ENCODE measurements around the gene CD2BP2. TPM values are rescaled to one million over a fixed set of nuclear protein-coding genes. Genes with fewer than 3 reads are reported as not detected.

CD2BP2 gene
- total RNA-seq, 4 donors from 2014 or later, result 39.1 to 68.5 (median 56.1) TPM

DNA sequence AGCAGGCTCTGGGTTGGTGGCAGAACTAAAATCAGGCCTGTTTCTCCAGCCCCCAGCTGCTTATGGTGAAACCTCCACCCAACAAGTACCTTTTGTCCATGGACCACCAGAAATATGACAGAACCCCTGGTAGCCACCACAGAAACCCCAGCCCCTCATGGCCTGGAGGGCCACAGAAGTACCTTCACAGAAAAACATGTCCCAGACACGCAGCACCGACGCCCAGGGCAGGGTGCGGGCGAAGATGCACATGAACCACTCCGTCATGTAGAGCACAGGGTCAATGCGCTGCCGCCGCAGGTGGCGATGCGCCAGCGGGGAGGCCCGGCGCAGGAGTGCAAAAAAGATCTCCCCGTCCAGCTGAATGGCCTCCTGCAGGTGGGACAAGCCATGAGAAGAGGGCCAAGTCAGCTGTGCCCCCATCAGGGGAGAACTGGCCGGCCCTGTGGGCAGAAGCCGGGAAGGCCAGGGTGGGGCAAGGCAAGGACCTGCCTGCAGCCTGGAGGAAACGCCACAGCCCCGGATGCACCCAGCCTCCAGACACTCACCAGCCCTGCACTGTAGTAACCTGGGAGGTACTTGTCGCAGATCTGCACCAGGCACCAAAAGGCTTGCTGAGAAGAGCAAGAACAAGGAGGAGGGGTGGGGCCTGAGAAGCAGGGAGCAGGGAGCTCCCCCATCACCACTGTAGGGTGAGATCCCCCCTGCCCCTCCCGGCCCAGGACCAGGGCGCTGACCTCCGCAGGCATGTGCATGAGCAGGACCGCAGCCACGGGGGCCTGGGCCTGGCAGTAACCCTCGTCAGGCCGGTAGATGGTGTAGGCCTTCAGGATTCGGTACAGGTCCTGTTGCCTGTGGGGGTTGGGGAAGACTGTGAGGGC, 4.1 kb upstream of the CD2BP2 start:
- peaks cover 21 to 23% of the 10 kb centered on the region in 2 donors for H3K36me3 ChIP-seq
- intact Hi-C loops (cut with DNase I), result no loop called here
- DNase-seq, result no peak
- WGBS, 2 donors, result 92 to 95% methylated on average over 10 to 23 of the region's 28 CpGs
- TF ChIP-seq, protein P1, sequence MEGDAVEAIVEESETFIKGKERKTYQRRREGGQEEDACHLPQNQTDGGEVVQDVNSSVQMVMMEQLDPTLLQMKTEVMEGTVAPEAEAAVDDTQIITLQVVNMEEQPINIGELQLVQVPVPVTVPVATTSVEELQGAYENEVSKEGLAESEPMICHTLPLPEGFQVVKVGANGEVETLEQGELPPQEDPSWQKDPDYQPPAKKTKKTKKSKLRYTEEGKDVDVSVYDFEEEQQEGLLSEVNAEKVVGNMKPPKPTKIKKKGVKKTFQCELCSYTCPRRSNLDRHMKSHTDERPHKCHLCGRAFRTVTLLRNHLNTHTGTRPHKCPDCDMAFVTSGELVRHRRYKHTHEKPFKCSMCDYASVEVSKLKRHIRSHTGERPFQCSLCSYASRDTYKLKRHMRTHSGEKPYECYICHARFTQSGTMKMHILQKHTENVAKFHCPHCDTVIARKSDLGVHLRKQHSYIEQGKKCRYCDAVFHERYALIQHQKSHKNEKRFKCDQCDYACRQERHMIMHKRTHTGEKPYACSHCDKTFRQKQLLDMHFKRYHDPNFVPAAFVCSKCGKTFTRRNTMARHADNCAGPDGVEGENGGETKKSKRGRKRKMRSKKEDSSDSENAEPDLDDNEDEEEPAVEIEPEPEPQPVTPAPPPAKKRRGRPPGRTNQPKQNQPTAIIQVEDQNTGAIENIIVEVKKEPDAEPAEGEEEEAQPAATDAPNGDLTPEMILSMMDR (IDR thresholded peaks at IDR 0.05), result no peak
- TF ChIP-seq POLR2A (IDR thresholded peaks at IDR 0.05), result no peak
- no peaks in the 10 kb centered on the region for H3K9me3 ChIP-seq
- no peak overlapping the region for H3K27ac ChIP-seq
- H3K4me1 ChIP-seq, result peaks cover 16% of the 10 kb centered on the region in 2 donors
- H3K27me3 ChIP-seq, result no peaks in the 10 kb centered on the region
- no peak overlapping the region for H3K4me3 ChIP-seq (replicated peaks in 1 of 3)

DNA sequence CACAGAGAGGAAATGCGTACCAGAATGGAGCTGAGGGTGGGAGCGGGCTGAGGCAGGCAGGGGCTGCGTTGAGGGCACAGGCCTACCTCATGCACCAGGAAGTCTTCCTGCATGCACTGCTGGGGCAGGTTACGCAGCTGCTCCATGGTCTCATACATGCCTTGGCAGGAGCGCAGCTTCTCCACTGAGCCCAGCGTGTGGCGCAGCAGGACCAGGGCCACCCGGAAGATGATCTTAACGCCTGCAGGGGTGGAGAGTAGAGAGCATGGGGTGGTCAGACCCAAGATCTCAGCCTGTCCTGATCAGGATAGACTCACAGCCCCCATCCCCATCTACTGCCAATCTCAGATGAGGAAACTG, 3.4 kb upstream of the CD2BP2 start:
- Histone ChIP-seq H3K4me1 (peaks cover 23% of the 10 kb centered on the region in 2 donors), H3K27me3 (no peaks in the 10 kb centered on the region), H3K27ac (no peak overlapping the region), H3K9me3 (no peaks in the 10 kb centered on the region), H3K36me3 (peaks cover 24% of the 10 kb centered on the region in 2 donors), H3K4me3 (replicated peaks in 1 of 3) (no peak overlapping the region)
- DNase-seq, result no peak
- intact Hi-C loops (cut with DNase I), result no loop called here
- TF ChIP-seq, protein P1 (IDR thresholded peaks at IDR 0.05), result no peak
- no peak for TF ChIP-seq POLR2A (IDR thresholded peaks at IDR 0.05)
- 97 to 100% methylated on average over 7 of the region's 9 CpGs for WGBS, 2 donors

DNA sequence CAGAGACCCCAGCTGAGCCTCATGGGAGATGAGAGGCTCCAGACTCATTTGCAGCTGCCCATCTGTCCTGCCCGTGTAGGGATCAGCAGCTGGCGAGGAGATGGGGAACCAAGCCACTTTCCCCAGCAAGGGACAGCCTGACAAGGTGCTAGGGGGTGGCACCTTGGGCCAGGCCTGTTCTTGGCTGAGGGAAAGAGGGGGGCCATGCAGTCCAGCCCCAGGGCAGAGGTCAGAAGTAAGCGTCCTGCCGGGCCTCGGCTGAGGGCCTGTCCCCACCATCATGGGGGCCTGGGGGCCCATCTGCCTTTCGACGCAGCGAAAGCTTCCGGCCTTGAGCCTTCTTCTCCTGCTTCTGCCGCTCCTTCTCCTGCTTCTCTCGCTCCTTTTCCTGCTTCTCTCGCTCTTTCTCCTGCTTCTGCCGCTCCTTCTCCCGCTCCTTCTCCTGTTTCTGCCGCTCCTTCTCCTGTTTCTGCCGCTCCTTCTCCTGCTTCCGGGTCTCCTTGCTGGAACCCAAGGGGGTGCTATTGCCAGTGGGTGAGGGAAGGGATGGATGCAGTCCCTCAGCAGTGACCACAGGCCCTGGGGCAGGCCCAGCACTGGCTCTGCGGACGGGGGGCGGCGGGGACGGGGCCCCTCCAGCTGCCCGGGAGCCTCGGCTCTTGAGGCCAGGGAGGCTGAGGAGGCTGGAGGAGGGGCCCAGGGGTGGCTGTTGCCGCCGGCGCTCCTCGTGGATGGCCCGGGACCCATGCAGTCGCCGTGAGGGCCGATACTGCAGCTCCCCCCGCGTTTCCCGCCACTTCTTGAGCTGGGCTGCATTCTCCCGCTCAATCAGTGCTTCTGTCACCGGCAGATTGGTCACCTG, 2.8 kb upstream of the CD2BP2 start:
- WGBS, 2 donors, result 91% methylated on average over 24 to 37 of the region's 37 CpGs
- Histone ChIP-seq H3K9me3 (no peaks in the 10 kb centered on the region), H3K4me1 (peaks cover 29% of the 10 kb centered on the region in 2 donors), H3K4me3 (replicated peaks in 1 of 3) (no peak overlapping the region), H3K27me3 (no peaks in the 10 kb centered on the region), H3K36me3 (peaks cover 30% of the 10 kb centered on the region in 2 donors), H3K27ac (no peak overlapping the region)
- intact Hi-C loops (cut with DNase I), result no loop called here
- DNase-seq, result no peak
- TF ChIP-seq, protein P1 (IDR thresholded peaks at IDR 0.05), result no peak
- no peak for TF ChIP-seq POLR2A (IDR thresholded peaks at IDR 0.05)

DNA sequence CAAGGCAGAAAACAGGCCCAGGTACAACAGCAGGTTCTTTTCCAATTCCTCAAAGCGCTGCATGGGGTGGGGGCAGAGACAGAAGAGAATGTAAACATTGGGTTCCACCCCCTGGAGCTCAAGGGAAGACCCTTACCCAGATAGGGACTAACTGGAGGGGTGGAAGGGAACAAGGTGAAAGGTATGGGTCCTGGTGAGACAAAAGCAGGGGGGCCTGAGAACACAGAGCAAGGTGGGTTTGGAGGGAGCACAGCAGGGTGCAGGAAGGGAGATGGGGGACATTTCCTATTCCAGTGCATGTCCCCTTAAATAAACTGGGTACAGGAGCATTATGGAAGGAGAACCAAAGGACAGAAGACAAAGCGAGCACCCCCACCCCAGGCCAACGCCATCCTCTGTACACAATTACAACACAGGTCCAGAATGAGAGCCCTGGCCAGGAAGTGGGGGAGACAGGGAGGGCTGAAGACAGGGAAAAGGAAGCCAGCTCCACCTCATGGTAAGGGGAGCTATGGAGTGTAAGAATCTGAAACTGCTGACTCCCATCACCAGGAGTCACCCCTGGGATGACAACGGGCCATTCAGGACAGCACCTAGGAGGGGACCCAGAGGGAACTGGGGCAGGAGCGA, 2.1 kb upstream of the CD2BP2 start:
- Histone ChIP-seq H3K27ac (no peak overlapping the region), H3K36me3 (peaks cover 31 to 34% of the 10 kb centered on the region in 2 donors), H3K4me3 (replicated peaks in 1 of 3) (no peak overlapping the region), H3K9me3 (no peaks in the 10 kb centered on the region), H3K4me1 (peaks cover 36% of the 10 kb centered on the region in 2 donors), H3K27me3 (no peaks in the 10 kb centered on the region)
- intact Hi-C loops (cut with DNase I), result no loop called here
- WGBS, 2 donors, result 67 to 80% methylated on average over 4 to 5 of the region's 5 CpGs
- DNase-seq, result no peak
- TF ChIP-seq, protein P1 (IDR thresholded peaks at IDR 0.05), result no peak
- no peak for TF ChIP-seq POLR2A (IDR thresholded peaks at IDR 0.05)

Measured in thyroid gland (tissue), 4 donors.